ENCODE measurements around the gene SLC6A19.
"Not testable (repeated sequence)": the region's sequence is repeated elsewhere in the genome, so short reads cannot be mapped to it uniquely, and the experiment has no call there.

Gene SLC6A19

DNA sequence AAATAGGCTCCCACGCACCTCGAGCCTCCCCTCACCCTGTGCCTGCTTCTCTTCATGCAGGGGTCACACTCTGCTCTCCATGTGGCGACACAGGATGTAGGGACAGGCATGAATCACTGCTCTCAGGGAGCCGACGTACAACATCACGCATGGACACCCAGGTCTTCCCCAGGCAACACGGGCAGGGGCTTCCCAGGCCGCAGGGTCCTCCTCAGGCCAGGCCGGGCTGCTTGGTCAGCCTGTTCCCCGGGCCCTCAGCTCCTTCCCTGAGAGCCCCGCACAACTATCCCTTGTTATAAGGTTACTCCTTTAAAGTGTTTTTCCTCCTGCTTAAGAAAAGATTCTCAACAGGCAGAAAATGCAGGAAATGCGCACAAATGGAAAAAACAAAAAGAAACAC lies 24.8 kb downstream of the SLC6A19 start:
- no peak for DNase-seq

DNA sequence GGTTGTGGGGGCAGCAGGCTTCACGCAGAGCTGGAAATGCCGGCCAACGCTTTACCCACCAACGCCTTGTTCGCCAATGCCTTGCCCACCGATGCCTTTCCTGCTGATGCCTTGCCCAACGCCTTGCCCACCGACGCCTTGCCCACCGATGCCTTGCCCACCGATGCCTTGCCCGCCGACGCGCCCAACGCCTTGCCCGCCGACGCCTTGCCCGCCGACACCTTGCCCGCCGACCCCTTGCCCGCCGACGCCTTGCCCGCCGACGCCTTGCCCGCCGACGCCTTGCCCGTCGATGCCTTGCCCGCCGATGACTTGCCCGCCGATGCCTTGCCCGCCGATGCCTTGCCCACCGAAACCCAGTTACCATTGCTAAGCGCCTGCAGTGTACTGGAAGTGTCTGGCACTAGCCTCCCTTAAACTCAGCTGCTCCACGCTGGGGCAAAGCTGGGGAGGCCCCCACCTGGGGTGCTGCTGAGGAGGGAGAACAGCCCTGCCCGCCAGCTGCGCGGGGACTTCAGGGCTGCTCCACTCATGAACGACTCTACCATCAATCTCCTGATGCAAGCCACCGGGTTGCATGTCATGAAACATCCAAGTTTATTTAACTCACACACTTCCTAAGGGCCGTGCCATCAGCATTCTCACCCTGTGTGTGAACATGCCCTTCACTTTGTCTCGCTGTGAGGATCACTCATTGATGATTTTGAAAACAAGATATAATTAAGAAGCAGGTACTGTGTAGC lies 25.6 kb downstream of the SLC6A19 start:
- DNase-seq = no peak

DNA sequence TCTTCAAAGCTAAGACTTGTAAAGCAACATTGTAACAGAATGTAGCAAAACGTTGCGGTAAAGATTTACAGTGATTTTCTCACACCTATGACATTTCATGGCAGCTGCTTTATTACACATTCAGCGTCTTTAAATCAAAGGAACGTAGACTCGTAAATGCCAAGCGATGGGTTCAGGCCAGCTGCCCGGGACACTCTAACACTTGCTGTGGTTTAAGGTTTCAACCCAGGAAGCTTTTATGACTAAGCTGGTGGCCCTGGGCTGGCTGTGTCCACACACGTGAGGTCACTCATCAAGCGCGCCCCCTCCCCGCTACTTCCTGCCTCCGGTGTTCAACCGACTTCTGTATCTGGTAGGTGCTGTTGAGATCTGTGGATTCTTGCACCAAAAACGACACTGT lies 26.3 kb downstream of the SLC6A19 start:
- DNase-seq = no peak

DNA sequence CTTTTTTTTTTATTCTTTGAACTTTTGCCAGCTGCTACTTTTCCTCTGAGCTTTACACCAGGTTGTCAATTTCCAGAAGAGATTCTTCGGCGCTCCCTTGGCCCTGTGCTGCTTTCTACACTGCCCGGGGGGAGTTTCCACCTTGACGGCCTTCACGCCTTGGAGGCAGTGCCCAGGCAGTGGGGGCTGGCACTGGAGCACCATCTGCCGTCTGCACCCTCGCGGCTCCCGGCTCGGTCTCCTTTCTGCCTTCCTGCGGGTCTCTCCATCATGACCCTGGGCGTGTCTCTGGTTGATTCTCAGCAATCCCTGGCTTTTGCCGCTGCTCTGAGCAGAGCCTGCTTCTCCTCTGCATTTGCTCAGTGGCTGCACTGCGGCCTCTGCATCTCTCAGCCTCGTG lies 26.7 kb downstream of the SLC6A19 start:
- no peak for DNase-seq

- DNase-seq = not testable (repeated sequence)
Observed at GRCh38 chr5:1229023-1229422, 27.6 kb downstream of the SLC6A19 start.

- DNase-seq = no peak
Observed at GRCh38 chr5:1229822-1230221, 28.4 kb downstream of the SLC6A19 start.

DNA sequence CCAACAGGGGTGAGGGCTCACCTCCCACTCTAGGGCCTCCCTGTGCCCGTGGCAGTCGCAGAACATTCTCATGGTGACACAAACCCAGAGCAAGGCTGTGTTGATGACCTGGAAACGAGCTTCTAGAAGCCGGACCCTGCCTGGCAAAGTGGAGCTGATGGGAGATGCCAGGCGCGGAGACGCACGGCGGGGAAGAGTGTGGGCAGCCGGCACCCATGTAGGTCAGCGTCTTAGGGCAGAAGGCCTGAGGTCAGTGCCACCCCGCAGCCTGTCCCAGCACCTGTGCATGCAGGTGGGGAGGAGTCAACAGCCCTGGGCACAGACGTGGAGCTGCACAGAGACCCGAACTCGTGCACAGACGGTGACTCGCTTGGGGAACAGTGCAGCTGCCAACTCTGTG lies 29.2 kb downstream of the SLC6A19 start:
- DNase-seq = no peak

DNA sequence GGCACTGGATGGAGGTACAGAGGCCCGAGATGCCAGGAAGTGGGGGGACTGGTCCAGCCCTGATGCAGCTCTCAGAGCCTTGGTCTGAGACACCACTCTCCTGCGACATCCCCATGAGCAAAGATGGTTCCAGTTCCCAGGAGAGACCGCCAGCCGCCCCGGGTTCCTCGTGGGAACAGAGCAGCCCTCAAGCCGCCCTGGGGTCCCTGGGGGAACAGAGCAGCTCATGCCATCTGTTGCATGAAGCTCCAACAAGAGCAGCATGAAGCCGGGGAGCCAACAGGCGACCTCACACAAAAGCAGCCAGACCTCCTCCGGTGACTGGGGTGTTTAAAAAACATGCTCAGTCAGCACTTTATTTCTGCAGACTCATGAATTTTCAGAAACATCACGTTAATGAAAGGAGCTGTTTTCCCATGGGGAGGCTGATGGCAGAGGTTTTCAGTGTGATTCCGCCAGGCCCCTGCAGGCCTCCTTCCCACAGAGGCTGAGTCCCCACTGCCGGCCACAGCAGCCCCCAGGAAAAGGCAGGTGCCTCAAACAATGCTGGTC lies 30.0 kb downstream of the SLC6A19 start:
- DNase-seq = no peak

GRCh38 chr5:1232780-1233179 lies 31.4 kb downstream of the SLC6A19 start:
- DNase-seq = no peak

- DNase-seq = no peak
Observed at GRCh38 chr5:1235379-1235778, 34.0 kb downstream of the SLC6A19 start.

GRCh38 chr5:1235838-1236237 lies 34.4 kb downstream of the SLC6A19 start:
- DNase-seq = no peak

GRCh38 chr5:1239505-1240251 lies 38.3 kb downstream of the SLC6A19 start:
- DNase-seq = no peak

DNA sequence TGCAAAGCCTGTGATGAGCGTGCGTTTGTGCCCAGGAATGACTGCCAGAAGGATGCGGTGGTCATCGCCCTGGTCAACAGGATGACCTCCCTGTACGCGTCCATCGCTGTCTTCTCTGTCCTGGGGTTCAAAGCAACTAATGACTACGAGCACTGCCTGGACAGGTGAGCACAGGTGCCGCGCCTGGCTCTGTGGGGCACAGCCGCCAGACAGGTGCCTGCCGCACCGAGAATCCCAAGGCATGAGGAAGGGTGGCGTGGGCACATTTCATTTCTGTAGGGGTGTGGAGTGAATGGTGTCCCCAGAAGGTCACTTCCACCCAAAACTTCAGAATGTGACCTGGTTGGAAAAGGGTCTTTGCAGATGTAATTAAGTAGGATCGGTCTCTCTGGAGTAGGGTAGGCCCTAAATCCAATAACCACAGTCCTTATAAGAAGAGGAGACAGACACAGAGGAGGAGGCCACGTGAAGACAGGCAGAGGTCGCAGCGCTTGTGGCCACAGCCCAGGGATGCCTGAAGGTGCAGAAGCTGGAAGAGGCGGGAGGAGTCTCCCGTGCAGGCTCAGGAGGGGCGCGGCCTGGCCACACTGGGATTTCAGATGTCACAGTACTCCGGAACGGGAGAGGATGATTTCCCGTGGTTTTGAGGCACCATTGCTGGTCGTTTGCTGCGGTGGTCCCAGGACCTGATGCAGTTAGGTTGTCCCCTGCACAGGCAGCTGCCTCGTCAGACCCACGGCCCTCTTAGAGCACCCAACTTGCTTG lies 39.3 kb downstream of the SLC6A19 start:
- DNase-seq = no peak

GRCh38 chr5:1241509-1242080 lies 40.2 kb downstream of the SLC6A19 start:
- DNase-seq = no peak

DNA sequence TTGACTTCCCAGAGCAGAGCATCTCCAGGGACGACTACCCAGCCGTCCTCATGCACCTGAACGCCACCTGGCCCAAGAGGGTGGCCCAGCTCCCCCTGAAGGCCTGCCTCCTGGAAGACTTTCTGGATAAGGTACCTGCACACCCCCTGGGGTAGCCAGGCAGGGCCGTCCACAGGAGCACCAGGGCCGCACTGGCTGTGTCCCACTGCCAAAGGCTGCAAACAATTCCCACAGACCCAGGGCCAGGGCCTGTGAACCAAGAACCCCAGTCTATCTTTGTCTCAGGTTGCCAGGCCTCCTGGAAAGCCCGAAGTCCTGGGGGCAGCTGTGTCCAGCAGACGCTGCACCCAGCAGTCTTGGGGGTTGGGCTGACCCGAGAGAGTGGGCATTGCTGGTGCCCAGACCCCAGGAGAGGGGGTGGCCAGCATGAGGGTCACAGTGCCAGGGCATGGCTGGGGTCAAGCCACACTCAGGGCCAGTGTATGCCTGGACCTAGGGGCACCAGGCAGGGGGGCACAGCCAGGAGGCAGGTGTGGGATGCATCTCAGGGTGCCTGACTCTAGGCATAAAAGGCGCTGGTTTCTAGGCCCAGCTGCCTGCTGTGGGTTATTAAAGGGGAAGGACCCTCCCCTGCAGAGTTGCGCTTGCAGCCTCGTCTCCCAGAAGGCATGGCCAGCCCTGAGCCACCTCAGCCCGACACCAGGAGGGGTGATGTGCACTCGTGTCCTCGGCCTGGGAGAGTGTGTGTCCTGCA lies 41.5 kb downstream of the SLC6A19 start:
- DNase-seq = no peak

DNA sequence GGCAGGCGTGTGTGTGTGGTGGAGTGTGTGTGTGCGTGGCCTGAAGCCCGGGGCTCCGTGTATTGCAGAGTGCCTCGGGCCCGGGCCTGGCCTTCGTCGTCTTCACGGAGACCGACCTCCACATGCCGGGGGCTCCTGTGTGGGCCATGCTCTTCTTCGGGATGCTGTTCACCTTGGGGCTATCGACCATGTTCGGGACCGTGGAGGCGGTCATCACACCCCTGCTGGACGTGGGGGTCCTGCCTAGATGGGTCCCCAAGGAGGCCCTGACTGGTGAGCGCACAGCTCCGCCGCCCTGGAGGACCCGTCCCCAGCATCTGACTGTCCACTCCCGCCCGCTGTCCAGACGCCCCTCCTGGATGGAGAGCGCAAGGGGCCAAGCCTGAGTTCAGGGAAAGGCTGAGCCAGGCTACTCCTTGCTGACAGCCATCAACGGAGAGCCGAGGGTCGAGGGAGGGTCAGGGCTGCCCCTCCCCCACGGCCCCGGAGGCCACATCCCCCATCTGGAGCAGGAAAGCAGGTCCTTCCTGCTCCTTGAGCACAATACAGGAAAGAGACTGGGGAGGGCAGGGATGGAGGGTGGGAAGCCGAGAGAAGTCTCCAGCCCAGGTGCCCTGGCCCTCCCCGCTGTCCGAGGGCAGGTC lies 42.2 kb downstream of the SLC6A19 start:
- DNase-seq = no peak

GRCh38 chr5:1244255-1244654 lies 42.9 kb downstream of the SLC6A19 start:
- DNase-seq = no peak

- no peak for DNase-seq
Observed at GRCh38 chr5:1244976-1245375, 43.6 kb downstream of the SLC6A19 start.

- no peak for DNase-seq
Observed at GRCh38 chr5:1245905-1246576, 44.6 kb downstream of the SLC6A19 start.

GRCh38 chr5:1246711-1247431 lies 45.5 kb downstream of the SLC6A19 start:
- DNase-seq = no peak

DNA sequence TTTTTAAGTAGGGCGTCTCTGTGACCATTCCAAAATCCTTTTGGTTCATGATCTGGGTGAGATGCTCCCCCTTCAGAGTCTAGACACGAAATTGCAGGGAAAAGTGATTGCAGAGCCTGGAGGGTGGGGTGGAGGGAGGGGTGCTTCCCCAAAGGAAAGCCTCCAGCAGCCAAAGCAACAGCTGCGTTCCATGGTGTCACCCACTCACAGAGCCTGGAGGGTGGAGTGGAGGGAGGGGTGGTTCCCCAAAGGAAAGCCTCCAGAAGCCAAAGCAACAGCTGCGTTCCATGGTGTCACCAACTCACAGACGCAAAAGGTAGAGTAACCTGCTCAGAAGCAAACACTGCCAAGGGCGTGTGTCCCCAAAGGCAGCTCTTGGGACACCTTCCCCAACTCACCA lies 46.4 kb downstream of the SLC6A19 start:
- no peak for DNase-seq
